HTR-8/SVneo (cell line): ENCODE measurements around the gene HPS1.

Experiments used
- DNase-seq: peaks from one replicate; pipeline ENCODE4 v3.0.0; 2011; ENCODE audit warnings: low spot score, mixed read lengths; ENCODE audit not compliant: insufficient read length
- FAIRE-seq: peaks from 2 replicates; lab custom pipeline; 2011; peaks lifted over from hg19 to GRCh38; lab: Jason Lieb, UNC

Gene HPS1

GRCh38 chr10:98373260-98374040, 73.3 kb downstream of the HPS1 start:
- no peak for DNase-seq

GRCh38 chr10:98370831-98371820, 75.6 kb downstream of the HPS1 start:
- FAIRE-seq (no peak), DNase-seq (no peak)

More at GRCh38 chr10:98373260-98374040, 73.3 kb downstream of the HPS1 start:
- FAIRE-seq: no peak

- no peak for FAIRE-seq
Measured at GRCh38 chr10:98369801-98370200, 76.9 kb downstream of the HPS1 start.

GRCh38 chr10:98368644-98369043, 78.1 kb downstream of the HPS1 start:
- FAIRE-seq (no peak), DNase-seq (no peak)

More at GRCh38 chr10:98369801-98370200, 76.9 kb downstream of the HPS1 start:
- no peak for DNase-seq

- DNase-seq (no peak), FAIRE-seq (no peak)
Measured at GRCh38 chr10:98367604-98368451, 78.9 kb downstream of the HPS1 start.
